HepG2 (cell line): Measurements from ENCODE around the gene OAF. TPM values are rescaled to one million over a fixed set of nuclear protein-coding genes. Genes with fewer than 3 reads are reported as not detected.
A peak's percentile ranks its signal among the peaks of the same experiment; 100 is the strongest.

Experiments used
- ARNTL ChIP-seq: sonication (generic); formaldehyde crosslinking; IDR thresholded peaks from 2 replicates; pipeline ENCODE4 v1.4.0; 2020; ENCODE audit warnings: mild to moderate bottlenecking, missing genetic modification reagents
- DMAP1 ChIP-seq: IDR thresholded peaks from 2 replicates; pipeline ENCODE4 v1.6.1; 2016
- FOXO1 ChIP-seq: sonication (generic); formaldehyde crosslinking; IDR thresholded peaks from 2 replicates; pipeline ENCODE4 v1.4.0; 2020; ENCODE audit warnings: missing genetic modification reagents
- HDAC1 ChIP-seq: sonication (generic); formaldehyde crosslinking; IDR thresholded peaks from 2 replicates; pipeline ENCODE4 v1.5.1; 2020; ENCODE audit warnings: mild to moderate bottlenecking, missing genetic modification reagents
- HES4 ChIP-seq: sonication (generic); formaldehyde crosslinking; IDR thresholded peaks from 2 replicates; pipeline ENCODE4 v1.9.0; 2021; ENCODE audit warnings: mild to moderate bottlenecking, missing genetic modification reagents, borderline replicate concordance
- MAFF ChIP-seq: IDR thresholded peaks from 2 replicates; pipeline ENCODE4 v1.6.1; 2011; ENCODE audit warnings: low read depth, low read length, improper control_type of control experiment
- MAFK ChIP-seq, 2 experiments: IDR thresholded peaks in 1 of 2; conservative IDR thresholded peaks in 1 of 2; 2 replicates each; pipeline ENCODE4 v1.6.1; 2011; ENCODE audit warnings: improper control_type of control experiment in 2 of 2, low read length in 2 of 2
- PITX1 ChIP-seq: sonication (generic); formaldehyde crosslinking; IDR thresholded peaks from 2 replicates; pipeline ENCODE4 v1.5.1; 2020; ENCODE audit warnings: mild to moderate bottlenecking, missing genetic modification reagents
- RXRB ChIP-seq: IDR thresholded peaks from 2 replicates; pipeline ENCODE4 v1.6.1; 2016; ENCODE audit warnings: borderline replicate concordance, missing genetic modification reagents, missing compliant biosample characterization
- SMAD9 ChIP-seq: sonication (generic); formaldehyde crosslinking; IDR thresholded peaks from 2 replicates; pipeline ENCODE4 v1.5.1; 2020; ENCODE audit warnings: mild to moderate bottlenecking, missing genetic modification reagents
- TARDBP ChIP-seq: sonication (generic); formaldehyde crosslinking; IDR thresholded peaks from 2 replicates; pipeline ENCODE4 v1.8.0; 2022; ENCODE audit warnings: mild to moderate bottlenecking, missing genetic modification reagents
- U2AF1 ChIP-seq: fragments of 200-400 bp; formaldehyde crosslinking; optimal IDR thresholded peaks from 2 replicates; pipeline ENCODE3; 2017; ENCODE audit warnings: mild to moderate bottlenecking, low read depth, low read length
- ZKSCAN1 ChIP-seq: fragments of 150-350 bp; IDR thresholded peaks from 2 replicates; pipeline ENCODE4 v1.6.1; 2014; ENCODE audit warnings: low read length
- ZNF263 ChIP-seq: sonication (generic); formaldehyde crosslinking; IDR thresholded peaks from 2 replicates; pipeline ENCODE4 v1.4.0; 2020; ENCODE audit warnings: missing genetic modification reagents
- ZNF274 ChIP-seq: sonication (generic); formaldehyde crosslinking; IDR thresholded peaks from 2 replicates; pipeline ENCODE4 v1.5.1; 2020; ENCODE audit warnings: mild to moderate bottlenecking, missing genetic modification reagents
- ZSCAN25 ChIP-seq: sonication (generic); formaldehyde crosslinking; IDR thresholded peaks from 2 replicates; pipeline ENCODE4 v1.8.0; 2022; ENCODE audit warnings: mild to moderate bottlenecking, missing genetic modification reagents
- polyA plus RNA-seq, 8 experiments: library from polyadenylated mRNA; depleted of rRNA in 3 of 8; stranded (reverse) in 7 of 8; unstranded in 1 of 8; fragments of >200 nt; fragmentation: Illumina TruSeq in 4 of 8; extraction: Trizol in 4 of 8; gene quantifications; 2 replicates each; pipeline versions ENCODE4 v1.2.1 to v1.2.3, GENCODE V29; 2011 to 2016; ENCODE audit warnings: low read depth in 4 of 8, missing spikeins in 1 of 8, mixed read lengths in 1 of 8; ENCODE audit not compliant: insufficient read depth in 1 of 8
- total RNA-seq, 5 experiments: library from RNA; depleted of rRNA; stranded (reverse); fragments of >200 nt; fragmentation: Illumina TruSeq; extraction: Trizol; gene quantifications; 2 replicates each; pipeline ENCODE4 v1.2.3, GENCODE V29; 2016; ENCODE audit warnings: low read depth in 1 of 5
- TF ChIP-seq, protein P1 (sequence below): sonication (generic); formaldehyde crosslinking; IDR thresholded peaks from 2 replicates; pipeline ENCODE4 v1.5.1; 2020; ENCODE audit warnings: mild to moderate bottlenecking, missing genetic modification reagents, moderate library complexity
- TF ChIP-seq, protein P2 (sequence below): sonication (generic); formaldehyde crosslinking; IDR thresholded peaks from 2 replicates; pipeline ENCODE4 v1.4.0; 2020; ENCODE audit warnings: mild to moderate bottlenecking, missing genetic modification reagents
- TF ChIP-seq, protein P3 (sequence below): sonication (generic); formaldehyde crosslinking; IDR thresholded peaks from 2 replicates; pipeline ENCODE4; 2020; ENCODE audit warnings: missing genetic modification reagents, mild to moderate bottlenecking, borderline replicate concordance

Gene OAF
- total and polyA plus RNA-seq, 2 of the 13 experiments (the other 11 are each of a cell fraction or from before 2014, with no cell fraction given), result 63.7 to 94.6 TPM

- TF ChIP-seq, protein P1, sequence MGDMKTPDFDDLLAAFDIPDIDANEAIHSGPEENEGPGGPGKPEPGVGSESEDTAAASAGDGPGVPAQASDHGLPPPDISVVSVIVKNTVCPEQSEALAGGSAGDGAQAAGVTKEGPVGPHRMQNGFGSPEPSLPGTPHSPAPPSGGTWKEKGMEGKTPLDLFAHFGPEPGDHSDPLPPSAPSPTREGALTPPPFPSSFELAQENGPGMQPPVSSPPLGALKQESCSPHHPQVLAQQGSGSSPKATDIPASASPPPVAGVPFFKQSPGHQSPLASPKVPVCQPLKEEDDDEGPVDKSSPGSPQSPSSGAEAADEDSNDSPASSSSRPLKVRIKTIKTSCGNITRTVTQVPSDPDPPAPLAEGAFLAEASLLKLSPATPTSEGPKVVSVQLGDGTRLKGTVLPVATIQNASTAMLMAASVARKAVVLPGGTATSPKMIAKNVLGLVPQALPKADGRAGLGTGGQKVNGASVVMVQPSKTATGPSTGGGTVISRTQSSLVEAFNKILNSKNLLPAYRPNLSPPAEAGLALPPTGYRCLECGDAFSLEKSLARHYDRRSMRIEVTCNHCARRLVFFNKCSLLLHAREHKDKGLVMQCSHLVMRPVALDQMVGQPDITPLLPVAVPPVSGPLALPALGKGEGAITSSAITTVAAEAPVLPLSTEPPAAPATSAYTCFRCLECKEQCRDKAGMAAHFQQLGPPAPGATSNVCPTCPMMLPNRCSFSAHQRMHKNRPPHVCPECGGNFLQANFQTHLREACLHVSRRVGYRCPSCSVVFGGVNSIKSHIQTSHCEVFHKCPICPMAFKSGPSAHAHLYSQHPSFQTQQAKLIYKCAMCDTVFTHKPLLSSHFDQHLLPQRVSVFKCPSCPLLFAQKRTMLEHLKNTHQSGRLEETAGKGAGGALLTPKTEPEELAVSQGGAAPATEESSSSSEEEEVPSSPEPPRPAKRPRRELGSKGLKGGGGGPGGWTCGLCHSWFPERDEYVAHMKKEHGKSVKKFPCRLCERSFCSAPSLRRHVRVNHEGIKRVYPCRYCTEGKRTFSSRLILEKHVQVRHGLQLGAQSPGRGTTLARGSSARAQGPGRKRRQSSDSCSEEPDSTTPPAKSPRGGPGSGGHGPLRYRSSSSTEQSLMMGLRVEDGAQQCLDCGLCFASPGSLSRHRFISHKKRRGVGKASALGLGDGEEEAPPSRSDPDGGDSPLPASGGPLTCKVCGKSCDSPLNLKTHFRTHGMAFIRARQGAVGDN (CRISPR knock-in tag), result peak; percentile 92
- TF ChIP-seq HES4 (0 out of 2 replicates have a peak, but pooled peaks have one; percentile 70), TARDBP (CRISPR knock-in tag) (0 out of 2 replicates have a peak, but pooled peaks have one; percentile 38), MAFK (conservative IDR thresholded peaks at IDR 0.05 in 1 of 2, IDR thresholded peaks at IDR 0.05 in 1 of 2; ENCODE audit: low read length in 2 of 2) (peak; percentile 71 to 73), PITX1 (CRISPR knock-in tag) (0 out of 2 replicates have a peak, but pooled peaks have one; percentile 29), FOXO1 (CRISPR knock-in tag) (no peak), MAFF (peak; percentile 60; the same call in 1 of the 2 replicates), DMAP1 (CRISPR knock-in tag) (peak; percentile 44; the same call in 1 of the 2 replicates), SMAD9 (CRISPR knock-in tag) (0 out of 2 replicates have a peak, but pooled peaks have one; percentile 10), ZNF274 (CRISPR knock-in tag) (peak; percentile 31; the same call in 1 of the 2 replicates), ZNF263 (CRISPR knock-in tag) (peak; percentile 61), U2AF1 (peak; percentile 7), RXRB (CRISPR knock-in tag) (peak; percentile 70), HDAC1 (CRISPR knock-in tag) (peak; percentile 62), ARNTL (no peak), ZSCAN25 (CRISPR knock-in tag) (peak; percentile 31; the same call in 1 of the 2 replicates), ZKSCAN1 (no peak)
- TF ChIP-seq, protein P2, sequence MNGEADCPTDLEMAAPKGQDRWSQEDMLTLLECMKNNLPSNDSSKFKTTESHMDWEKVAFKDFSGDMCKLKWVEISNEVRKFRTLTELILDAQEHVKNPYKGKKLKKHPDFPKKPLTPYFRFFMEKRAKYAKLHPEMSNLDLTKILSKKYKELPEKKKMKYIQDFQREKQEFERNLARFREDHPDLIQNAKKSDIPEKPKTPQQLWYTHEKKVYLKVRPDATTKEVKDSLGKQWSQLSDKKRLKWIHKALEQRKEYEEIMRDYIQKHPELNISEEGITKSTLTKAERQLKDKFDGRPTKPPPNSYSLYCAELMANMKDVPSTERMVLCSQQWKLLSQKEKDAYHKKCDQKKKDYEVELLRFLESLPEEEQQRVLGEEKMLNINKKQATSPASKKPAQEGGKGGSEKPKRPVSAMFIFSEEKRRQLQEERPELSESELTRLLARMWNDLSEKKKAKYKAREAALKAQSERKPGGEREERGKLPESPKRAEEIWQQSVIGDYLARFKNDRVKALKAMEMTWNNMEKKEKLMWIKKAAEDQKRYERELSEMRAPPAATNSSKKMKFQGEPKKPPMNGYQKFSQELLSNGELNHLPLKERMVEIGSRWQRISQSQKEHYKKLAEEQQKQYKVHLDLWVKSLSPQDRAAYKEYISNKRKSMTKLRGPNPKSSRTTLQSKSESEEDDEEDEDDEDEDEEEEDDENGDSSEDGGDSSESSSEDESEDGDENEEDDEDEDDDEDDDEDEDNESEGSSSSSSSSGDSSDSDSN, result 0 out of 2 replicates have a peak, but pooled peaks have one; percentile 44
- TF ChIP-seq, protein P3, sequence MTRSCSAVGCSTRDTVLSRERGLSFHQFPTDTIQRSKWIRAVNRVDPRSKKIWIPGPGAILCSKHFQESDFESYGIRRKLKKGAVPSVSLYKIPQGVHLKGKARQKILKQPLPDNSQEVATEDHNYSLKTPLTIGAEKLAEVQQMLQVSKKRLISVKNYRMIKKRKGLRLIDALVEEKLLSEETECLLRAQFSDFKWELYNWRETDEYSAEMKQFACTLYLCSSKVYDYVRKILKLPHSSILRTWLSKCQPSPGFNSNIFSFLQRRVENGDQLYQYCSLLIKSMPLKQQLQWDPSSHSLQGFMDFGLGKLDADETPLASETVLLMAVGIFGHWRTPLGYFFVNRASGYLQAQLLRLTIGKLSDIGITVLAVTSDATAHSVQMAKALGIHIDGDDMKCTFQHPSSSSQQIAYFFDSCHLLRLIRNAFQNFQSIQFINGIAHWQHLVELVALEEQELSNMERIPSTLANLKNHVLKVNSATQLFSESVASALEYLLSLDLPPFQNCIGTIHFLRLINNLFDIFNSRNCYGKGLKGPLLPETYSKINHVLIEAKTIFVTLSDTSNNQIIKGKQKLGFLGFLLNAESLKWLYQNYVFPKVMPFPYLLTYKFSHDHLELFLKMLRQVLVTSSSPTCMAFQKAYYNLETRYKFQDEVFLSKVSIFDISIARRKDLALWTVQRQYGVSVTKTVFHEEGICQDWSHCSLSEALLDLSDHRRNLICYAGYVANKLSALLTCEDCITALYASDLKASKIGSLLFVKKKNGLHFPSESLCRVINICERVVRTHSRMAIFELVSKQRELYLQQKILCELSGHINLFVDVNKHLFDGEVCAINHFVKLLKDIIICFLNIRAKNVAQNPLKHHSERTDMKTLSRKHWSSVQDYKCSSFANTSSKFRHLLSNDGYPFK (CRISPR knock-in tag), result peak; percentile 42; the same call in 1 of the 2 replicates
These were observed 23.8 kb upstream of the OAF start (continued) for GRCh38 chr11:120186774-120187591.
